Stimulated activated CD4-positive, alpha-beta T cell treated with anti-CD3 and anti-CD28 coated beads, TNF-alpha, amount 100 ng/mL, for 48 hours (primary cell): ENCODE measurements around the gene LYAR.

Experiments
- DNase-seq, 3 donors: peaks; one replicate each; pipeline ENCODE4 v3.0.0-alpha.2; 2020; ENCODE audit warnings: low read depth in 3 of 3

Gene LYAR

GRCh38 chr4:4289941-4290850 lies at the start of gene LYAR, which contains the start of gene ZBTB49:
Gene LYAR, minus strand, starts transcription at chr4:4290154. Its CDS starts 6,412 bp downstream, at chr4:4283742.
Gene ZBTB49, plus strand, starts transcription at chr4:4290251. Its CDS starts 9,695 bp downstream, at chr4:4299946.
- DNase-seq, result peak; percentile 91 to 96 (median 94)

DNA sequence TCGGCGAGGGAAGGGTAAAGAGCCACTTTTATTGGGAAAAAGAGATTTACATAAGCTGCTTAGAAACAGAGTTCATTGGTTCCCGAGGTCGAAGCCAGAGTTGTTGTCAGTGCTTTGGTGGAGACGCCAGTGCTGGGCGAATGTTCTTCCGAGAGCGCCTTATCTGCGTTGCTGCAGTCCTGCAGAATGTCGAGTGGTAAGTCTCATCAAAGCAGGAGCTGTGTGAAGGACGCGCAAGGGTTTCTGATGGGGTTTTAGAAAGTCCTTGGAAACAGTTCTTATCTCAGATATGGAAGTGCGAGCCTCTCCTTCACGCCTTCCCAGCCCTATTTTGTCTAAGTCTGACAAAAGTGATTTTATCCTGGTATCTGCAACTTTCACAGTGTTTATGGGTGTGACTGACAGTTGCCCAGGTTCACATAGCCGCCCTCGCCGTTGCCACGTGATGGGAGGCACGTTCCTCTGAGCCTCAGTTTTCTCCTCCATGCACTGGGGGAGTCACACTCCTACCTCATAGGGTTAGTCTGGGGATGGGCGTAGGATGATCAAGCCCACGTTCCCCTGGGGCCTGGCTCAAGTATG lies 49.6 kb upstream of the LYAR start:
- DNase-seq, result no peak

GRCh38 chr4:4338210-4339001 lies 48.5 kb upstream of the LYAR start:
- no peak for DNase-seq

GRCh38 chr4:4334798-4335520 lies 45.0 kb upstream of the LYAR start:
- DNase-seq, result peak; percentile 50 to 60 (median 51)

GRCh38 chr4:4333265-4333706 lies 43.3 kb upstream of the LYAR start:
- no peak for DNase-seq

- DNase-seq, result no peak
Observed at GRCh38 chr4:4332529-4332928, 42.6 kb upstream of the LYAR start.

DNA sequence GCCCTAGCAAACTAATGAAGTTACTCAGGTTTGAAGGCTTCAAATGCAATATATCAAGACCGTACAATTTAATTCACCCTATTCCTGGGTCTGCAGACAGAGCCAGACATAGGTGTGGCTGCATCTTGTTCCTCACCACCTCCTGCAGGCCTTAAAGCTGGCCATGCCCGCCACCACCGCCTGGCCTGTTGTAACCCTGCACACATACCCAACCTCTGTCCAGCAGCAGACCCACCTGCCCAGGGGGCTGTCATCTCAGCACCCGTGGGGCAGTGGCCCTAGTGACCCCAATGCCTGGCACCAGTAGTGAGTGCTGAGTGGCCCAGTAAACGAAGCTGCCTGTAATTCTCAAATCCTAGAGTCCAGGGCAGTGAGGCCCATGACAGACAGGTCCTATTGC lies 40.8 kb upstream of the LYAR start:
- no peak for DNase-seq

GRCh38 chr4:4329496-4329895 lies 39.5 kb upstream of the LYAR start:
- DNase-seq, result no peak

DNA sequence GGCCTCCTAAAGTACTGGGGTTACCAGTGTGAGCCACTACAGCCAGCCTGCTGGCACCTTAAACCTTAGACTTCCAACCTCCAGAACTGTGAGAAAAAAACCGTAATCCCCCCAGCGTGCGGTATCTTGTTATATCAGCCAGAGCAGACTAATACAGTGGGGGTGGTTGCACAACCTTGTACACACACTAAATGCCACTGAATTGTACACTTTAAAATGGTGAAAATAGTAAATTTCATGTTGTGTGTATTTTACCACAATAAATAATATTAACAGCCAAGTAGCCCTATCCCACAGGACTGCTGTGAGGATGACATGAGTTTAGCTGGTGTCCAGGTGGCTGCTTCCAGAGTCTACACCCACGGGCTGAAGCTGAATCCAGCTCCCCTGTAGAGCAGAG lies 38.9 kb upstream of the LYAR start:
- DNase-seq, result no peak

GRCh38 chr4:4328206-4328605 lies 38.3 kb upstream of the LYAR start:
- DNase-seq, result no peak

DNA sequence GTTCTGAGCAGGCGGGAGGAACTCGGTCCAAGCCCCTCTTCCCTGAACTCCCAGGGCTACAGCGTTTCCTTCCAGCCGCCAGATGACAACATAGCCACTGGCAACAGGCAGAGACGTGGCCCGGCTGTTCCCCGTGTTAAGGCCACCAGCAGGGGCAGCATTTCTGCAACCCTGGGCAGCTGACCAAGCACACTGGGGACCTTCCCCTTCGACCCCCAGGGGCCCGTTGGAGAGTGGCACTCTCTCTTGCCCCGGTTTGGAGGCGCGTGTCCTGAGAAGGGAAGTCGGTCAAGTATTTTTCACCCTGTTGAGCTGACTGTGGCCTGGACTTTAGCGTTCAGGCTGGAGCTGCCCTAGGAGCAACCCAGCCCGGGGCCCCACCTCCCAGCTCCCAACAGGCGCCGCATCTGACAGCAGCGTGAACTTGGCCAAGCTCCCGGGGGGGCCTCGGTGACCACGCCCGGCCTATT lies 37.7 kb upstream of the LYAR start:
- DNase-seq, result no peak

DNA sequence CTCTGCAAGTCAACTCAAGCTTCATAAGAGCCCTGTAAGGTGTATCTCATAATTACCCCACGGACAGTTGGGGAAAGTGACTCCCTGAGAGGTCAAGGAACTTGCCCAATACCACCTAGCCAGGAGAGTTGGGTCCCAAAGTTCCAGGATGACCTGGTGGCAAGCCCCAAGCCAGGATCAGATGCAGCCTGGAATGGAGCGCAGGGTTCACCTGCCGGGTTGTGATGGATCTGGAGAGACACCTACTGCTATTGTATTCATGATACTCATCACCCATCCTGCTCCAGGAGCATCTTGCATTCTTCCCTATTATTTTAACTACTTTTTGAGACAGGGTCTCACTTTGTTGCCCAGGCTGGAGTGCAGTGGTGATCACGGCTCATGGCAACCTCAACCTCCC lies 36.2 kb upstream of the LYAR start:
- DNase-seq, result no peak

GRCh38 chr4:4325321-4325720 lies 35.4 kb upstream of the LYAR start:
- DNase-seq, result no peak

GRCh38 chr4:4323705-4324534 lies 34.0 kb upstream of the LYAR start:
- DNase-seq, result no peak

DNA sequence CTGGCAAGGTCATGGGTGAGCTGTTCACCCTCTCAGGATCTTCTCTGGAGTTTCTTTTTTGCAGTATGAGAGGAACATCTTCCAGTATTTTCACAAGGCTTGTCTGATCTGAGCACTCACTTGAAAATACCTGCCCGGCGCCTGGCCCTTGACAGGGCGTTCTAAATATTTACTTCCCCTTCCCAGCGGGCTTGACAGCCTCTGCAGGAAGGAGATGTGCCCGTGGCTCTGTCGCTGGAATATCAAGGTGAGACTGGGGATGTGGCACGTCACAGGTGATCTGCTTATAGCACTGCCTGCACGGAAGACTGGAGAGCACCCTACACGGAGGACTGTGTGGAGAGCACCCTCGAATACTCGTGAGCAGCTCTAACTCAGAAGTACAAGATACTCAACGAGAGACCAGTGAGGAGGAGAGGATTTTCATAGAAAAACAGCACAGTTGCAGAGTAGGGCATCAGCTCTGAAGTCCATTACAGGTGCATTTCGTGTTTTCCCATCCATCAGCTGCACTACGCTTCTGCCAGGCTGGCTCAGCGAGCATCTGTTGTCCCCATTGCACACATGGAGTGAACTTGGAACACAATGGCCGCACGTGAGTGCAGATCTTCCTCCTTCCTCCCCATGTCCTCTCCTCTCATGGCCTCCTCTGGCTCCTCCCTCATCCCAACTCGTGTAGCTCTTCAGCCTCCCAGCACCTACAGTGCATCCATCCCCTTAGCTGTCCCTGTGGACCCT lies 32.2 kb upstream of the LYAR start:
- DNase-seq, result no peak

- no peak for DNase-seq
Observed at GRCh38 chr4:4320951-4321714, 31.2 kb upstream of the LYAR start.

DNA sequence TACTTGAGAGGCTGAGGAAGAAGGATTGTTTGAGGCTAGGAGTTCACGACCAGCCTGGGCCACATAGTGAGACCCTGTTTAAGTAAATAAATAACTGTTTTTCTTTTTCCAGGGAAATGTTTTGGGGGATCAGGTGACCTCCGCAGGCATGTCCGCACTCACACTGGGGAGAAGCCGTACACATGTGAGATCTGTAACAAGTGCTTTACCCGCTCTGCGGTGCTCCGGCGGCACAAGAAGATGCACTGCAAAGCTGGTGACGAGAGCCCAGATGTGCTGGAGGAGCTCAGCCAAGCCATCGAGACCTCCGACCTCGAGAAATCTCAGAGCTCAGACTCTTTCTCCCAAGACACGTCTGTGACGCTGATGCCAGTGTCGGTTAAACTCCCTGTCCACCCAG lies 30.6 kb upstream of the LYAR start:
- DNase-seq, result no peak

GRCh38 chr4:4317496-4318232 lies 27.7 kb upstream of the LYAR start:
- DNase-seq, result no peak

DNA sequence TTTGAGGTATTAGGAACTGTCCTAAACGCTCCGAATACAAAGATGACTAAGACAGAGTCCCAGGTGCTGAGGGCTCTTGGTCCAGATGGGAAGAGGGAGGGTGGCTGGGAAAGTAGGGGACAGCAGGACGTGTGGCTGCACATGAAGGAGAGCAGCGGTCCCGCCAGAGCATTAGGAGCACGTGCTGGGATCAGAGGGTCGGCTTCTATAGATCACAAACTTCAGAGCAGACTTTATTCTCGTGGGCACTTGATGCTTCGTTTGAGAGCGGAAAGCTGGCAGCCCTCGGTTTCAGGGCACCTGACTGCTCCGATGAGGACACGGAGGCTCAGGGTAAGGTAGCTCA lies 26.2 kb upstream of the LYAR start:
- DNase-seq, result no peak
